ENCODE data around the gene RPS17.
"Not testable (repeated sequence)": the region's sequence is repeated elsewhere in the genome, so short reads cannot be mapped to it uniquely, and the experiment has no call there.

Gene RPS17

DNA sequence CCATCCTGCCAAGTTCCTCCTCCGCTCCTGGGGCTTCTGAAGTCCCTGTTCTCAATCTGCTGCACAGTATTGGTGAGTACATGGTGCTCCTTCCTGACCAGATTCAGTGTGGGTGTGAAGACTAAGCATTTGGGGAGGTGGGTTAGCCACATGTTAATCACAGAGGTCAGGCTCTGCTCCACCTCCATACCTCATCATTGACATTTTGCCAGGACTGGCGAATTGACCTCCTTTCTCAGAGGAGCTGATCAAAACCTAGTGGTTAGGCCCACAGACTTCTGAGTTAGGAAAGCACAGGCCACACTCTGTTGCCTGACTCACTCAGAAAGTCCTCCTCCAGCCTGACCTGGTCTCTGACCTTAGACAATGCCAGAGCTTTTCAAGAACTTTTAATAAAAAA, 8.4 kb upstream of the RPS17 start:
- FAIRE-seq, result no peak
- no peak for DNase-seq (ENCODE audit: low spot score)

- DNase-seq (ENCODE audit: low spot score) (no peak), FAIRE-seq (no peak)
Measured at GRCh38 chr15:82545478-82545877, 5.2 kb upstream of the RPS17 start.

DNA sequence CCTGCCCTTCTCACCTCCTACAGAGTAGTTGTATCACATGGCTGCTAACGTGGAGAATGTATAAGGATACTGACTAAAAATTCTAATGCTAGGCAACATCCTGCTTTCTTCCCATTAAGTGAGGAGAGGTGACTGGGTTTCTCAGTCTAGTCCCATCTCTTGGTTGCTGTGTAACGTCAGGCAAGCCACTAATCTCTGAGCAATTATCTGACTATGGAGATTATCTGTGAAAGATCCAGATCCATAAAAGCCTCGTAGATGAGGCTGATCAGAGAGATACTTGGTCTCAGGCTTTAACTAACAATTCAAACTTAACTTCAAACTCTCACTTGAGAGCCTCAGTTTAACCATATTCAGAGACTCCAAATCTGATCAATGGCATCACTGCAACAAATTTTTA, 4.7 kb upstream of the RPS17 start:
- FAIRE-seq (no peak), DNase-seq (ENCODE audit: low spot score) (no peak)

- FAIRE-seq (no peak), DNase-seq (ENCODE audit: low spot score) (no peak)
Measured at GRCh38 chr15:82544431-82544830, 4.2 kb upstream of the RPS17 start.

GRCh38 chr15:82543160-82543559, 2.9 kb upstream of the RPS17 start:
- DNase-seq (ENCODE audit: low spot score) (no peak), FAIRE-seq (no peak)

DNA sequence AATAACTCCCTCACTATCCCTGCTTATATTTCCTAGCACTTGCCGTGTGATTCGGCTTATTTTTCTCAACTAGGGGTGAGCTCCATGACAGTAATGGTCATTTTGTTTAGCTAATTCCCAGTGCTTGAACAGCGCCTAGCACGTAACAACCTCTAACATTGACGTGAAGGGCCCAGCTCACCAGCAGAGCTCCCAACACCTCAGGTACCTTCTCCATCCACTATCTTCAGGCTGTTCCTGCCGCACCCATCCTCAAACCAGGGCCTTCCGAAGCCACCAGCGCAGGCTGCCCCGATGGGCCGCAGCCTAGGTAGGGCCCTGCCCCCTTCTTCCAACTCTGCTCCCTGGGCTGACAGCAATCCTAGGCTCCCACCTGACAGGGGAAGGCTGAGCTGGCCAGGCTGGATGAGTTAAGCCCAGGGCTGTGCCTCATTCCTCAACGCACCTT, 751 bp upstream of the RPS17 start:
- DNase-seq (ENCODE audit: low spot score) (peak; percentile 42), FAIRE-seq (no peak)

GRCh38 chr15:82539691-82540054, 584 bp downstream of the RPS17 start:
- DNase-seq (ENCODE audit: low spot score), result peak; percentile 17

GRCh38 chr15:82538961-82539690, 1.1 kb downstream of the RPS17 start:
- FAIRE-seq, result no peak

More at GRCh38 chr15:82539691-82540054, 584 bp downstream of the RPS17 start:
- no peak for FAIRE-seq

GRCh38 chr15:82537351-82537908, 2.8 kb downstream of the RPS17 start:
- FAIRE-seq (no peak), DNase-seq (ENCODE audit: low spot score) (no peak)

More at GRCh38 chr15:82538961-82539690, 1.1 kb downstream of the RPS17 start:
- DNase-seq (ENCODE audit: low spot score), result no peak

GRCh38 chr15:82536409-82537350, 3.6 kb downstream of the RPS17 start:
- FAIRE-seq (no peak), DNase-seq (ENCODE audit: low spot score) (no peak)

DNA sequence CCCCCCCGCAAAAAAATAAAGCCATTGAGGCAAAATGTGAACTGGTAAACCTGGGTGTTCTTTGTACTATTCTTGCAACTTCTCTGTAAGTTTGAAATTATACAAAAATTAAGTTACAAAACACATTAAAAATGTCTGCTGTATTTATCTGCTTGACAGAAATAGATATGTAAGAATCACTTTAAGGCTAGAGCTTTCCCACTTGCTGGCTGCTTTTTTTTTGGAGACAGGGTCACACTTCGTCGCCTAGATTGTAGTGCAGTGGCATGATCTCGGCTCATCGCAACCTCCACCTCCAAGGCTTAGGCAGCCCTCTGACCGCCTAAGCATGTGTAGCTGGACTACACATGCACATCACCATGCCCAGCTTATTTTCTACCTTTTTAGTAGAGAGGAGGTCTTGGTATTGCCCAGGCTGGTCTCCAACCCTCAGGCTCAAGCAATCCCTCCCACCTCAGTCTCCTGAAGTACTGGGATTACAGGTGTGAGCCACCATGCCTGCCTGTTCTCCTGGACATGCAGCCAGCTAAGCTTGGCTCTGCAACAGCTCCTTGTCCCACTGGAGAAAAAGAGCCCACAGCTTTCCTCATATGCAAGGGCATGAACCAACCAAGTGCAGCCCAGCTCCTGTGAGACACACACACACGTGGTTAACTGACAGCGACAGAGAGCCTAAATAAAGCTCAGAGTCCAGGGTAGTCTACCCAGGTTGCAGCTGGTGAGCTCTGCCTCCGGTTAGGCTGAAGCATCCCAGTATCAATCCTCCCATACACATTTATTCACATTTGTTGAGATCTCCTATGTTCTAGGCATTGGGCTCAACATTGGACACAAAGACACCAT, 4.5 kb downstream of the RPS17 start:
- DNase-seq (ENCODE audit: low spot score), result no peak
- no peak for FAIRE-seq

DNA sequence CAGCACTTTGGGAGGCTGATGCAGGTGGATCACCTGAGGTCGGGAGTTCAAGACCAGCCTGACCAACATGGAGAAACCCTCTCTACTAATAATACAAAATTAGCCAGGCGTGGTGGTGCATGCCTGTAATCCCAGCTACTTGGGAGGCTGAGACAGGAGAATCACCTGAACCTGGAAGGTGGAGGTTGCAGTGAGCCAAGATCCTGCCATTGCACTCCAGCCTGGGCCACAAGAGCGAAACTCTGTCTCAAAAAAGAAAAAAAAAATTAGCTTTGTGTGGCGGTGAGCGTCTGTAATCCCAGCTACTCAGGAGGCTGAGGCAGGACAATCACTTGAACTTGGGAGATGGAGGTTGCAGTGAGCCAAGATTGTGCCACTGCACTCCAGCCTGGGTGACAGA, 5.1 kb downstream of the RPS17 start:
- DNase-seq (ENCODE audit: low spot score); FAIRE-seq: not testable (repeated sequence)

GRCh38 chr15:82534457-82534861, 5.8 kb downstream of the RPS17 start:
- DNase-seq (ENCODE audit: low spot score); FAIRE-seq: not testable (repeated sequence)

DNA sequence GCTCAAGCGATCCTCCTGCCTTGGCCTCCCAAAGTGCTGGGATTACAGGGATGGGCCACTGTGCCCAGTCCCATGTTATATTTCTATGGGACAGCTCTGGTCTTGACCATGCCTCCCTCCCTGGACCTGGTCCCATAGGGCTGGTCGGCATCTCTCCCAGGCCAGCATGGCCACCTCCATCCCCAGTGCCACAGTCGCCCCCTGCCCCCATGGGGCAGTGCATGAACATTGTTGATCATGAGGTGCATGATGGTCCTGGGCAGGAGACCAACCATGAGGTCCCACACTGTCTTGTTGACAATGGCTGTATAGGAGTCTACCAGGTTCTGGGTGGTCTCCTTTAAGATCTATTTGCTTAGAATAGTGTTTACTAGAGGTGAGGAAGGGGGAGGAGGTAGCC, 6.5 kb downstream of the RPS17 start:
- DNase-seq (ENCODE audit: low spot score), result no peak
- FAIRE-seq, result no peak

DNA sequence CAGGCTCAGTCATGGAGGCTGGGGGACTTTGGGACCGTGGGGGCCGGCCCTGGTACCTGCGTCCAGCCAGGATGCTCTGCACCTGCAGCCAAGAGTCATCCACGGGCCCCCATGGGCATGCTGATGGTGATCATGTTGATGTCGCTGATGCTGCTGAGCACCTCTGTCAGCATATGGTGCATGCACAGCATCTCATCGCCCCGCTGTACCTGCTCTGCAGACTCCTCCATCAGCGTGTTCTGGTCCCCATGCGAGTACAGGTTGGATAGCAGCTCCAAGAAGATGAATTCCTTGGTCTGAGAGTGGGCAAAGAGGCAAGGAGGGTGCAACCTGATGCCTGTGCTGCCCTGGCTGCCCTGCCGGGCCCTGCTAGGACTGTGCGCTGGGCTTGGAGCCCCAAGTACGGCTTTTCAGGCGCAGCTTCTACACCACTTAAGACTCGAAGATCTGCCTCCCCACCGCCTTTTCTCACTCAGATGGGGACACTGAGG, 7.2 kb downstream of the RPS17 start:
- no peak for DNase-seq (ENCODE audit: low spot score)

GRCh38 chr15:82532383-82532990, 7.8 kb downstream of the RPS17 start:
- DNase-seq (ENCODE audit: low spot score) (no peak), FAIRE-seq (no peak)

More for the DNA sequence above, 7.2 kb downstream of the RPS17 start:
- FAIRE-seq, result no peak

- FAIRE-seq, result no peak
- DNase-seq (ENCODE audit: low spot score), result no peak
Measured at GRCh38 chr15:82531496-82532382, 8.5 kb downstream of the RPS17 start.

DNA sequence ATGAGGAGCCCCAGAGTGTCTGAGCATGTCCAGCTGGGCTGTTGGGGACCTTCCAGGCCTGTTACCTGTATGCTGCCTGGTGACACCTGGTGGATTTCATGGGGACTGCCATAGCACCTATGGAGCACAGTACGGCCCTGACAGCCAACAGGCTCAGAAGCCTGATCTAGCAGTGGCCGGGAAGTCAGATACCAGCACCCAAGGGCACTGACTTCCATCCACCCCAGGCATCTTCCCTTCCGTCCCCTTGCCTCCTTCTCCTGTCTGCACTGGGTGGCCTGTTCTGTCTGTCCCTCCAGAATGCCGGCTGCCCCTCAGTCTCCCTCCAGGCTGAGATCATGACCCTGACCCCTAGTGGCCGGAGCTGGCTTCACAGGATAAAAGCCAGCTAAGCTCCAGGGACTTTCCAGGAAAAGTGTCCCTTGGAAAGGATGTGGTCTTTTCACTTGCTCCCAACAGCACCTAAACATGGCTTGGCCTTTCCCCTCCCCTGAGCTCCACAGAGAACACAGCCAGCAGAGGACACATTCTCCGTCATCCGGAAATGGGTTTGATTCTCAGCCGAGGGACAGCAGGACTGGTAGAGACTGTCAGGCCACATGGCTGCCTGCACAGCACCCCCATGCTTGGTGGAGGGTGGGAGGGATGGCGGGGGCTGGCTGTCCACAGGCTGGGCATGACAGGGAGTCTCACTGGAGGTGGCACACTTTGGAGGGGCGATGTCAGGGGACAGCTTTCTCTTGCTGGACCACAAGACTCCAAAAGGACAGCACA, 9.5 kb downstream of the RPS17 start:
- DNase-seq (ENCODE audit: low spot score), result peak; percentile 74
- FAIRE-seq, result no peak

- FAIRE-seq (no peak), DNase-seq (ENCODE audit: low spot score) (no peak)
Measured at GRCh38 chr15:82530006-82530405, 10.3 kb downstream of the RPS17 start.
